Stimulated activated CD4-positive, alpha-beta T cell treated with anti-CD3 and anti-CD28 coated beads, Interleukin-12 subunit alpha, Interleukin-12 subunit beta, amount 100 ng/mL, for 48 hours (primary cell): ENCODE data around the gene ACTN4.

Experiments used
- DNase-seq, 3 donors: peaks; one replicate each; pipeline ENCODE4 v3.0.0-alpha.2; 2020; ENCODE audit warnings: low read depth in 2 of 3, low spot score in 1 of 3

ACTN4 gene

GRCh38 chr19:38635483-38636399 lies 11.7 kb upstream of the ACTN4 start:
- DNase-seq = no peak

- DNase-seq = no peak
Observed at GRCh38 chr19:38638461-38638860, 9.0 kb upstream of the ACTN4 start.

- DNase-seq = no peak
Observed at GRCh38 chr19:38639679-38640078, 7.8 kb upstream of the ACTN4 start.

GRCh38 chr19:38640368-38640767 lies 7.1 kb upstream of the ACTN4 start:
- DNase-seq = no peak

GRCh38 chr19:38642176-38642575 lies 5.3 kb upstream of the ACTN4 start:
- no peak for DNase-seq

- DNase-seq = no peak
Observed at GRCh38 chr19:38644719-38645118, 2.7 kb upstream of the ACTN4 start.

GRCh38 chr19:38647966-38648768 lies 718 bp downstream of the ACTN4 start:
- DNase-seq = no peak

GRCh38 chr19:38648769-38649304 lies 1.4 kb downstream of the ACTN4 start:
- no peak for DNase-seq

- DNase-seq = no peak
Observed at GRCh38 chr19:38649305-38650171, 2.1 kb downstream of the ACTN4 start.

GRCh38 chr19:38650172-38650775 lies 2.8 kb downstream of the ACTN4 start:
- no peak for DNase-seq

GRCh38 chr19:38650911-38651584 lies 3.6 kb downstream of the ACTN4 start:
- DNase-seq = no peak

- no peak for DNase-seq
Observed at GRCh38 chr19:38653028-38653571, 5.7 kb downstream of the ACTN4 start.

- no peak for DNase-seq
Observed at GRCh38 chr19:38654628-38655055, 7.2 kb downstream of the ACTN4 start.

GRCh38 chr19:38655148-38655824 lies 7.8 kb downstream of the ACTN4 start:
- peak in 1 of 3 donors; percentile 33 for DNase-seq

- DNase-seq = peak in 1 of 3 donors; percentile 9
Observed at GRCh38 chr19:38656171-38656981, 8.9 kb downstream of the ACTN4 start.

GRCh38 chr19:38657633-38658222 lies 10.3 kb downstream of the ACTN4 start:
- no peak for DNase-seq

GRCh38 chr19:38658462-38659306 lies 11.2 kb downstream of the ACTN4 start:
- DNase-seq = no peak
